NB4 (cell line): ENCODE data around the gene C6orf58.

Source experiments
- POLR2A ChIP-seq: IDR thresholded peaks from 2 replicates; pipeline ENCODE4 v1.6.1; 2011; ENCODE audit warnings: mild to moderate bottlenecking; ENCODE audit not compliant: insufficient read length; ENCODE audit errors: extremely low read depth
- TF ChIP-seq, protein P1 (sequence below): IDR thresholded peaks from one replicate; pipeline ENCODE4 v1.5.1; 2012; ENCODE audit warnings: low read depth, low read length

DNA sequence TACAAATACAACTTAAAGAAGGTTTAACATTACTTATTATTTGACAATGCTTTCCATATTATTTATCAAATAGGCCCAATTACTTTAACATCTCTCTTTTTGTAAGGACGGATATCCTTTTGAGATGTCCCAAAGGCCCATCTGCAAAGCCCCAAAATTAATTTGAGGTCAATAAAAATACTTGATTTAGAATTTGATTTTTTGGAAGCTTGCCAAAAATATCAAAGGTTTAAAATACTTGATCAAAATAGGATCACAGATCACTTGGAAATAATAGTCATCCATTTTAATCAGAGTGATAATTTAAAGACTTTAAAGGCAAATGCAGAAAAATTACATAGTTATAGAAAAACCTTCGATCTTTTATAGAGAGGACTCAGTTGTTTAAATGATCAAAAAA is 8.1 kb downstream of the C6orf58 start:
- TF ChIP-seq, protein P1, sequence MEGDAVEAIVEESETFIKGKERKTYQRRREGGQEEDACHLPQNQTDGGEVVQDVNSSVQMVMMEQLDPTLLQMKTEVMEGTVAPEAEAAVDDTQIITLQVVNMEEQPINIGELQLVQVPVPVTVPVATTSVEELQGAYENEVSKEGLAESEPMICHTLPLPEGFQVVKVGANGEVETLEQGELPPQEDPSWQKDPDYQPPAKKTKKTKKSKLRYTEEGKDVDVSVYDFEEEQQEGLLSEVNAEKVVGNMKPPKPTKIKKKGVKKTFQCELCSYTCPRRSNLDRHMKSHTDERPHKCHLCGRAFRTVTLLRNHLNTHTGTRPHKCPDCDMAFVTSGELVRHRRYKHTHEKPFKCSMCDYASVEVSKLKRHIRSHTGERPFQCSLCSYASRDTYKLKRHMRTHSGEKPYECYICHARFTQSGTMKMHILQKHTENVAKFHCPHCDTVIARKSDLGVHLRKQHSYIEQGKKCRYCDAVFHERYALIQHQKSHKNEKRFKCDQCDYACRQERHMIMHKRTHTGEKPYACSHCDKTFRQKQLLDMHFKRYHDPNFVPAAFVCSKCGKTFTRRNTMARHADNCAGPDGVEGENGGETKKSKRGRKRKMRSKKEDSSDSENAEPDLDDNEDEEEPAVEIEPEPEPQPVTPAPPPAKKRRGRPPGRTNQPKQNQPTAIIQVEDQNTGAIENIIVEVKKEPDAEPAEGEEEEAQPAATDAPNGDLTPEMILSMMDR = no peak
- no peak for TF ChIP-seq POLR2A
